ENCODE results near the gene CRYBA2. TPM values are rescaled to one million over a fixed set of nuclear protein-coding genes. Genes with fewer than 3 reads are reported as not detected.

The CRYBA2 gene
- total RNA-seq, 4 donors from 2014 or later = not detected

- TF ChIP-seq POLR2A (IDR thresholded peaks at IDR 0.05) = no peak
- TF ChIP-seq CTCF (IDR thresholded peaks at IDR 0.05) = no peak
- 66 to 67% methylated on average over 4 of the region's 4 CpGs for WGBS, 2 donors
- no peak for DNase-seq (ENCODE audit: low spot score in 2 of 2)
- no peak overlapping the region for H3K4me3 ChIP-seq (ENCODE audit: low read depth, poor library complexity, severe bottlenecking)
- intact Hi-C loops (cut with DNase I; ENCODE audit: low total_unique reads) = no loop called here
Observed at GRCh38 chr2:218975060-218975777, 18.0 kb downstream of the CRYBA2 start.

GRCh38 chr2:218970894-218971293, 22.3 kb downstream of the CRYBA2 start:
- intact Hi-C loops (cut with DNase I; ENCODE audit: low total_unique reads) = no loop called here
- H3K4me3 ChIP-seq (ENCODE audit: low read depth, poor library complexity, severe bottlenecking) = no peak overlapping the region
- DNase-seq (ENCODE audit: low spot score in 2 of 2) = no peak
- 0 to 31% methylated on average over 1 of the region's 1 CpG for WGBS, 2 donors
- TF ChIP-seq CTCF (IDR thresholded peaks at IDR 0.05) = no peak
- TF ChIP-seq POLR2A (IDR thresholded peaks at IDR 0.05) = no peak

GRCh38 chr2:218964041-218964771, 29.0 kb downstream of the CRYBA2 start:
- intact Hi-C loops (cut with DNase I; ENCODE audit: low total_unique reads) = no loop called here
- DNase-seq (ENCODE audit: low spot score in 2 of 2) = peak in 1 of 2 donors; percentile 46
- H3K4me3 ChIP-seq (ENCODE audit: low read depth, poor library complexity, severe bottlenecking) = no peak overlapping the region
- TF ChIP-seq POLR2A (IDR thresholded peaks at IDR 0.05) (no peak), CTCF (IDR thresholded peaks at IDR 0.05) (no peak)
- 47 to 52% methylated on average over 5 of the region's 5 CpGs for WGBS, 2 donors

- DNase-seq (ENCODE audit: low spot score in 2 of 2) = no peak
- WGBS, 2 donors = 20 to 23% methylated on average over 5 of the region's 5 CpGs
- no peak overlapping the region for H3K4me3 ChIP-seq (ENCODE audit: low read depth, poor library complexity, severe bottlenecking)
- TF ChIP-seq CTCF (IDR thresholded peaks at IDR 0.05) (no peak), POLR2A (IDR thresholded peaks at IDR 0.05) (no peak)
- intact Hi-C loops (cut with DNase I; ENCODE audit: low total_unique reads) = no loop called here
Observed at GRCh38 chr2:218963601-218964000, 29.6 kb downstream of the CRYBA2 start.

GRCh38 chr2:218962859-218963492, 30.2 kb downstream of the CRYBA2 start:
- no peak overlapping the region for H3K4me3 ChIP-seq (ENCODE audit: low read depth, poor library complexity, severe bottlenecking)
- intact Hi-C loops (cut with DNase I; ENCODE audit: low total_unique reads) = no loop called here
- DNase-seq (ENCODE audit: low spot score in 2 of 2) = peak; percentile 48 to 90
- TF ChIP-seq CTCF (IDR thresholded peaks at IDR 0.05) (no peak), POLR2A (IDR thresholded peaks at IDR 0.05) (no peak)
- WGBS, 2 donors = 1 to 3% methylated on average over 37 to 40 of the region's 42 CpGs

Data from lower leg skin (tissue), 4 donors.